Activated naive CD4-positive, alpha-beta T cell treated with anti-CD3 and anti-CD28 coated beads, Interleukin-2, amount 10 ng/mL, durations not matched to agents 7 days and 5 days (primary cell): ENCODE measurements around the gene RPTOR.

Experiments used
- CTCF ChIA-PET: fragments of 350-600 bp; sonication (Branson Sonifier 250); formaldehyde crosslinking; loops from one replicate; lab custom pipeline; 2021; ENCODE audit warnings: antibody characterized with exemption; lab: Charles Lee
- DNase-seq: peaks from one replicate; pipeline ENCODE4 v3.0.0-alpha.2; 2020
- H3K27ac Mint-ChIP-seq: one replicate; pipeline ENCODE4 v1.8.0; 2021; ENCODE audit warnings: mild to moderate bottlenecking, moderate library complexity, mixed read lengths
- H3K27me3 Mint-ChIP-seq: one replicate; pipeline ENCODE4 v1.8.0; 2021; ENCODE audit warnings: mild to moderate bottlenecking, mixed read lengths
- H3K36me3 Mint-ChIP-seq: one replicate; pipeline ENCODE4 v1.8.0; 2021; ENCODE audit warnings: mixed read lengths
- H3K4me1 Mint-ChIP-seq: one replicate; pipeline ENCODE4 v1.8.0; 2021; ENCODE audit warnings: mixed read lengths
- H3K4me3 Mint-ChIP-seq: one replicate; pipeline ENCODE4 v1.8.0; 2021; ENCODE audit warnings: mild to moderate bottlenecking, moderate library complexity, mixed read lengths
- H3K9me3 Mint-ChIP-seq: one replicate; pipeline ENCODE4 v1.8.0; 2021; ENCODE audit warnings: mixed read lengths

The RPTOR gene

GRCh38 chr17:80926591-80927250 lies 382.1 kb downstream of the RPTOR start:
- Mint-ChIP-seq H3K27ac (no peak overlapping the region), H3K4me1 (no peaks in the 10 kb centered on the region), H3K27me3 (no peaks in the 10 kb centered on the region), H3K4me3 (no peak overlapping the region), H3K36me3 (peaks cover 48% of the 10 kb centered on the region), H3K9me3 (no peaks in the 10 kb centered on the region)
- no peak for DNase-seq
- CTCF ChIA-PET, result no interaction called here

GRCh38 chr17:80927791-80928216 lies 383.2 kb downstream of the RPTOR start:
- Mint-ChIP-seq H3K9me3 (no peaks in the 10 kb centered on the region), H3K27ac (no peak overlapping the region), H3K27me3 (no peaks in the 10 kb centered on the region), H3K4me1 (no peaks in the 10 kb centered on the region), H3K36me3 (peaks cover 47% of the 10 kb centered on the region), H3K4me3 (no peak overlapping the region)
- CTCF ChIA-PET, result no interaction called here
- no peak for DNase-seq

GRCh38 chr17:80929449-80929848 lies 384.8 kb downstream of the RPTOR start:
- Mint-ChIP-seq H3K27me3 (no peaks in the 10 kb centered on the region), H3K4me1 (no peaks in the 10 kb centered on the region), H3K27ac (no peak overlapping the region), H3K36me3 (peaks cover 44% of the 10 kb centered on the region), H3K4me3 (no peak overlapping the region), H3K9me3 (no peaks in the 10 kb centered on the region)
- no peak for DNase-seq
- CTCF ChIA-PET, result interaction anchor here (0.7 kb wide), 1 partner anchor 37 kb away, joined by 3 read pairs; no protein-coding TSS in a partner anchor

GRCh38 chr17:80930335-80931279 lies 386.0 kb downstream of the RPTOR start:
- no peak overlapping the region for H3K27ac Mint-ChIP-seq
- H3K27me3 Mint-ChIP-seq, result no peaks in the 10 kb centered on the region
- H3K4me1 Mint-ChIP-seq, result peaks cover under 1% of the 10 kb centered on the region
- DNase-seq, result no peak
- H3K36me3 Mint-ChIP-seq, result peaks cover 41% of the 10 kb centered on the region
- no peaks in the 10 kb centered on the region for H3K9me3 Mint-ChIP-seq
- CTCF ChIA-PET, result interaction anchor here (0.7 to 1.4 kb wide), 2 partner anchors 36 to 503 kb away, joined by 3 to 4 read pairs; no protein-coding TSS in a partner anchor
- no peak overlapping the region for H3K4me3 Mint-ChIP-seq

GRCh38 chr17:80931421-80932265 lies 387.0 kb downstream of the RPTOR start:
- CTCF ChIA-PET, result interaction anchor here (1.4 kb wide), 1 partner anchor 504 kb away, joined by 4 read pairs; no protein-coding TSS in a partner anchor
- Mint-ChIP-seq H3K4me1 (peaks cover 8% of the 10 kb centered on the region), H3K27me3 (peaks cover under 1% of the 10 kb centered on the region), H3K4me3 (no peak overlapping the region), H3K36me3 (peaks cover 35% of the 10 kb centered on the region), H3K27ac (no peak overlapping the region), H3K9me3 (no peaks in the 10 kb centered on the region)
- DNase-seq, result no peak

GRCh38 chr17:80935526-80935925 lies 390.9 kb downstream of the RPTOR start:
- CTCF ChIA-PET, result no interaction called here
- Mint-ChIP-seq H3K9me3 (no peaks in the 10 kb centered on the region), H3K4me1 (peaks cover 41% of the 10 kb centered on the region), H3K36me3 (peaks cover 26% of the 10 kb centered on the region), H3K4me3 (no peak overlapping the region), H3K27me3 (peaks cover 8% of the 10 kb centered on the region), H3K27ac (no peak overlapping the region)
- no peak for DNase-seq

- no peak for DNase-seq
- no peak overlapping the region for H3K27ac Mint-ChIP-seq
- H3K9me3 Mint-ChIP-seq, result no peaks in the 10 kb centered on the region
- CTCF ChIA-PET, result interaction anchor here (1.8 to 3.0 kb wide), 2 partner anchors 34 to 509 kb away, joined by 5 to 13 read pairs; no protein-coding TSS in a partner anchor
- H3K36me3 Mint-ChIP-seq, result peaks cover 30% of the 10 kb centered on the region
- H3K27me3 Mint-ChIP-seq, result peaks cover 8% of the 10 kb centered on the region
- peaks cover 45% of the 10 kb centered on the region for H3K4me1 Mint-ChIP-seq
- H3K4me3 Mint-ChIP-seq, result no peak overlapping the region
Measured at GRCh38 chr17:80936218-80936617, 391.6 kb downstream of the RPTOR start.

- Mint-ChIP-seq H3K36me3 (peaks cover 27% of the 10 kb centered on the region), H3K4me1 (peaks cover 45% of the 10 kb centered on the region), H3K9me3 (no peaks in the 10 kb centered on the region), H3K27ac (no peak overlapping the region), H3K27me3 (peaks cover 8% of the 10 kb centered on the region), H3K4me3 (no peak overlapping the region)
- DNase-seq, result no peak
- CTCF ChIA-PET, result interaction anchor here (1.8 to 3.0 kb wide), 2 partner anchors 34 to 510 kb away, joined by 5 to 13 read pairs; no protein-coding TSS in a partner anchor
Measured at GRCh38 chr17:80936723-80937122, 392.1 kb downstream of the RPTOR start.

GRCh38 chr17:80937462-80938381 lies 393.1 kb downstream of the RPTOR start:
- peaks cover 45% of the 10 kb centered on the region for H3K4me1 Mint-ChIP-seq
- H3K9me3 Mint-ChIP-seq, result no peaks in the 10 kb centered on the region
- H3K4me3 Mint-ChIP-seq, result peak overlapping the region; percentile 55
- CTCF ChIA-PET, result interaction anchor here (1.0 to 3.0 kb wide), 5 partner anchors 19 to 511 kb away, joined by 3 to 13 read pairs (median 3); no protein-coding TSS in a partner anchor
- DNase-seq, result no peak
- peaks cover 8% of the 10 kb centered on the region for H3K27me3 Mint-ChIP-seq
- peaks cover 33% of the 10 kb centered on the region for H3K36me3 Mint-ChIP-seq
- peak overlapping the region; percentile 96 for H3K27ac Mint-ChIP-seq

- Mint-ChIP-seq H3K4me1 (peaks cover 45% of the 10 kb centered on the region), H3K4me3 (peak overlapping the region; percentile 55), H3K36me3 (peaks cover 32% of the 10 kb centered on the region), H3K27me3 (peaks cover 8% of the 10 kb centered on the region), H3K9me3 (no peaks in the 10 kb centered on the region), H3K27ac (peak overlapping the region; percentile 96)
- CTCF ChIA-PET, result interaction anchor here (1.3 to 3.0 kb wide), 3 partner anchors 20 to 511 kb away, joined by 3 to 13 read pairs (median 3); no protein-coding TSS in a partner anchor
- DNase-seq, result peak; percentile 86
Measured at GRCh38 chr17:80938556-80938955, 393.9 kb downstream of the RPTOR start.

GRCh38 chr17:80939151-80940145 lies 394.8 kb downstream of the RPTOR start:
- no peak for DNase-seq
- Mint-ChIP-seq H3K27ac (peak overlapping the region; percentile 96), H3K4me1 (peaks cover 45% of the 10 kb centered on the region), H3K4me3 (peak overlapping the region; percentile 55), H3K27me3 (peaks cover 8% of the 10 kb centered on the region), H3K36me3 (peaks cover 28% of the 10 kb centered on the region), H3K9me3 (no peaks in the 10 kb centered on the region)
- CTCF ChIA-PET, result interaction anchor here (1.0 to 3.0 kb wide), 2 partner anchors 31 to 512 kb away, joined by 3 to 13 read pairs; no protein-coding TSS in a partner anchor
